Caco-2 (cell line): ENCODE measurements around the gene MXD3. TPM values are rescaled to one million over a fixed set of nuclear protein-coding genes. Genes with fewer than 3 reads are reported as not detected.

Experiments
- BruUV-seq: library from RNA; stranded (reverse); fragments of 400-500 nt; replicated peaks from 2 replicates; lab custom pipeline; 2021; lab: Mats Ljungman, UMichigan
- CTCF ChIA-PET: fragments of 300-600 bp; sonication (Branson Sonifier 250); formaldehyde crosslinking; loops from one replicate; lab custom pipeline; 2022; ENCODE audit warnings: antibody characterized with exemption; lab: Charles Lee
- POLR2A ChIA-PET: fragments of 300-600 bp; sonication (Branson Sonifier 250); formaldehyde crosslinking; loops from one replicate; lab custom pipeline; 2022; ENCODE audit warnings: antibody characterized with exemption; lab: Charles Lee
- DNase-seq, 2 experiments: peaks; one replicate each; pipeline versions ENCODE4 v3.0.0 to v3.0.0-alpha.2; 2020 to 2022
- H3K27me3 ChIP-seq: replicated peaks from 2 replicates; pipeline ENCODE4 v1.6.0; 2011; ENCODE audit warnings: low read length; ENCODE audit not compliant: control insufficient read depth, insufficient read depth
- H3K36me3 ChIP-seq: 2 replicates; pipeline ENCODE4 v1.5.1; 2011; ENCODE audit warnings: low read length; ENCODE audit not compliant: control insufficient read depth, insufficient read depth
- H3K4me1 ChIP-seq: fragments of 250-450 bp; sonication (Bioruptor Pico); 2 replicates; pipeline ENCODE4 v1.5.1; 2020; ENCODE audit warnings: mild to moderate bottlenecking
- H3K4me3 ChIP-seq: 2 replicates; pipeline ENCODE4 v1.5.1; 2011; ENCODE audit warnings: low read depth, mild to moderate bottlenecking, control low read depth, low read length
- H3K9me3 ChIP-seq: fragments of 250-450 bp; sonication (Bioruptor Pico); 2 replicates; pipeline ENCODE4 v1.5.1; 2020; ENCODE audit warnings: mild to moderate bottlenecking, moderate library complexity
- H3K27ac Mint-ChIP-seq: one replicate; pipeline ENCODE4 v1.8.0; 2022; ENCODE audit warnings: mixed read lengths; ENCODE audit not compliant: unreplicated experiment
- H3K27me3 Mint-ChIP-seq: one replicate; pipeline ENCODE4 v1.8.0; 2022; ENCODE audit warnings: mixed read lengths; ENCODE audit not compliant: insufficient read depth, unreplicated experiment
- H3K36me3 Mint-ChIP-seq: one replicate; pipeline ENCODE4 v1.8.0; 2022; ENCODE audit warnings: mild to moderate bottlenecking, mixed read lengths; ENCODE audit not compliant: insufficient read depth, unreplicated experiment
- H3K4me1 Mint-ChIP-seq: one replicate; pipeline ENCODE4 v1.8.0; 2022; ENCODE audit warnings: low read depth, mixed read lengths; ENCODE audit not compliant: unreplicated experiment
- H3K4me3 Mint-ChIP-seq: one replicate; pipeline ENCODE4 v1.8.0; 2022; ENCODE audit warnings: mild to moderate bottlenecking, moderate library complexity, mixed read lengths; ENCODE audit not compliant: unreplicated experiment
- H3K9me3 Mint-ChIP-seq: one replicate; pipeline ENCODE4 v1.8.0; 2022; ENCODE audit warnings: mixed read lengths; ENCODE audit not compliant: unreplicated experiment
- CTCF ChIP-seq, 2 experiments: fragments of 200-600 bp in 1 of 2; IDR thresholded peaks; 1 replicate in 1 of 2; 2 replicates in 1 of 2; pipeline versions ENCODE4 v1.5.1 to v1.8.0; 2011 to 2022; ENCODE audit warnings: antibody characterized with exemption in 1 of 2, control low read depth in 1 of 2, inconsistent platforms in 1 of 2, low read depth in 1 of 2, low read length in 1 of 2, mild to moderate bottlenecking in 1 of 2, moderate library complexity in 1 of 2; ENCODE audit not compliant: insufficient read depth in 1 of 2, severe bottlenecking in 1 of 2, unreplicated experiment in 1 of 2
- intact Hi-C: fragments of 100-400 bp; cut with micrococcal nuclease; formaldehyde crosslinking; loops from one replicate; pipeline ENCODE4 v1.10.0; 2022; ENCODE audit not compliant: unreplicated experiment
- total RNA-seq: library from RNA; stranded (reverse); gene quantifications from 2 replicates; pipeline ENCODE4 v1.2.3, GENCODE V29; 2022

The MXD3 gene
- total RNA-seq, 1 experiment from 2014 or later = 19.8 TPM

GRCh38 chr5:177271113-177271512 is 40.6 kb downstream of the MXD3 start:
- Histone ChIP-seq H3K4me3 (no peak overlapping the region), H3K36me3 (no peaks in the 10 kb centered on the region; the same call in 1 of the 2 replicates), H3K4me1 (no peaks in the 10 kb centered on the region), H3K27me3 (no peaks in the 10 kb centered on the region), H3K9me3 (no peaks in the 10 kb centered on the region)
- Mint-ChIP-seq H3K36me3 (peaks cover 51% of the 10 kb centered on the region), H3K4me3 (no peak overlapping the region), H3K4me1 (no peaks in the 10 kb centered on the region), H3K27ac (no peak overlapping the region), H3K9me3 (no peaks in the 10 kb centered on the region), H3K27me3 (no peaks in the 10 kb centered on the region)
- intact Hi-C loops = no loop called here
- DNase-seq = no peak
- no TSS peak for BruUV-seq
- CTCF ChIA-PET = no interaction called here
- POLR2A ChIA-PET = no interaction called here
- no peak for TF ChIP-seq CTCF (IDR thresholded peaks at IDR 0.05; ENCODE audit: insufficient read depth in 1 of 2, low read depth in 1 of 2, low read length in 1 of 2, severe bottlenecking in 1 of 2, unreplicated experiment in 1 of 2)

GRCh38 chr5:177270653-177271052 is 41.0 kb downstream of the MXD3 start:
- no TSS peak for BruUV-seq
- H3K4me3 ChIP-seq = no peak overlapping the region
- H3K9me3 ChIP-seq = no peaks in the 10 kb centered on the region
- no peak for DNase-seq
- H3K4me1 ChIP-seq = no peaks in the 10 kb centered on the region
- no peak for TF ChIP-seq CTCF (IDR thresholded peaks at IDR 0.05; ENCODE audit: insufficient read depth in 1 of 2, low read depth in 1 of 2, low read length in 1 of 2, severe bottlenecking in 1 of 2, unreplicated experiment in 1 of 2)
- no peaks in the 10 kb centered on the region for H3K9me3 Mint-ChIP-seq
- CTCF ChIA-PET = no interaction called here
- H3K36me3 Mint-ChIP-seq = peaks cover 51% of the 10 kb centered on the region
- H3K36me3 ChIP-seq = no peaks in the 10 kb centered on the region; the same call in 1 of the 2 replicates
- H3K27me3 Mint-ChIP-seq = no peaks in the 10 kb centered on the region
- no peaks in the 10 kb centered on the region for H3K4me1 Mint-ChIP-seq
- POLR2A ChIA-PET = no interaction called here
- H3K4me3 Mint-ChIP-seq = no peak overlapping the region
- intact Hi-C loops = no loop called here
- H3K27me3 ChIP-seq = no peaks in the 10 kb centered on the region
- H3K27ac Mint-ChIP-seq = no peak overlapping the region

- H3K36me3 ChIP-seq = no peaks in the 10 kb centered on the region; the same call in 1 of the 2 replicates
- CTCF ChIA-PET = no interaction called here
- H3K27ac Mint-ChIP-seq = no peak overlapping the region
- DNase-seq = no peak
- H3K4me1 ChIP-seq = no peaks in the 10 kb centered on the region
- BruUV-seq = no TSS peak
- no peak overlapping the region for H3K4me3 ChIP-seq
- H3K27me3 Mint-ChIP-seq = no peaks in the 10 kb centered on the region
- H3K9me3 Mint-ChIP-seq = no peaks in the 10 kb centered on the region
- no peaks in the 10 kb centered on the region for H3K27me3 ChIP-seq
- intact Hi-C loops = no loop called here
- POLR2A ChIA-PET = no interaction called here
- peaks cover 45% of the 10 kb centered on the region for H3K36me3 Mint-ChIP-seq
- H3K4me3 Mint-ChIP-seq = no peak overlapping the region
- no peaks in the 10 kb centered on the region for H3K4me1 Mint-ChIP-seq
- no peak for TF ChIP-seq CTCF (IDR thresholded peaks at IDR 0.05; ENCODE audit: insufficient read depth in 1 of 2, low read depth in 1 of 2, low read length in 1 of 2, severe bottlenecking in 1 of 2, unreplicated experiment in 1 of 2)
- no peaks in the 10 kb centered on the region for H3K9me3 ChIP-seq
These were observed 41.7 kb downstream of the MXD3 start for GRCh38 chr5:177269976-177270375.
